PFSK-1 (cell line): Measurements from ENCODE around the gene RGS10.

Source experiments
- FOXP2 ChIP-seq: optimal IDR thresholded peaks from 2 replicates; pipeline ENCODE3; 2011; ENCODE audit warnings: borderline replicate concordance, control low read depth, inconsistent platforms; ENCODE audit not compliant: insufficient read depth; ENCODE audit errors: extremely low read length, extremely low read depth
- POLR2AphosphoS5 ChIP-seq: IDR thresholded peaks from 2 replicates; pipeline ENCODE4 v1.6.1; 2012; ENCODE audit warnings: low read depth, mild to moderate bottlenecking, control low read depth, low read length, moderate library complexity
- SIN3A ChIP-seq: IDR thresholded peaks from 2 replicates; pipeline ENCODE4 v1.6.1; 2012; ENCODE audit warnings: mild to moderate bottlenecking, low read length, moderate library complexity, borderline replicate concordance; ENCODE audit not compliant: insufficient read depth
- TAF1 ChIP-seq: IDR thresholded peaks from 2 replicates; pipeline ENCODE4 v1.6.1; 2012; ENCODE audit warnings: low read length, control low read depth, borderline replicate concordance; ENCODE audit not compliant: insufficient read depth
- TF ChIP-seq, protein P1 (sequence below), 2 experiments: IDR thresholded peaks; 2 replicates each; pipeline versions ENCODE4 v1.6.1 to v1.8.0; 2011 to 2012; ENCODE audit warnings: low read depth in 2 of 2, low read length in 2 of 2, control low read depth in 1 of 2, inconsistent platforms in 1 of 2, mild to moderate bottlenecking in 1 of 2, moderate library complexity in 1 of 2; ENCODE audit not compliant: insufficient read depth in 1 of 2

Gene RGS10

DNA sequence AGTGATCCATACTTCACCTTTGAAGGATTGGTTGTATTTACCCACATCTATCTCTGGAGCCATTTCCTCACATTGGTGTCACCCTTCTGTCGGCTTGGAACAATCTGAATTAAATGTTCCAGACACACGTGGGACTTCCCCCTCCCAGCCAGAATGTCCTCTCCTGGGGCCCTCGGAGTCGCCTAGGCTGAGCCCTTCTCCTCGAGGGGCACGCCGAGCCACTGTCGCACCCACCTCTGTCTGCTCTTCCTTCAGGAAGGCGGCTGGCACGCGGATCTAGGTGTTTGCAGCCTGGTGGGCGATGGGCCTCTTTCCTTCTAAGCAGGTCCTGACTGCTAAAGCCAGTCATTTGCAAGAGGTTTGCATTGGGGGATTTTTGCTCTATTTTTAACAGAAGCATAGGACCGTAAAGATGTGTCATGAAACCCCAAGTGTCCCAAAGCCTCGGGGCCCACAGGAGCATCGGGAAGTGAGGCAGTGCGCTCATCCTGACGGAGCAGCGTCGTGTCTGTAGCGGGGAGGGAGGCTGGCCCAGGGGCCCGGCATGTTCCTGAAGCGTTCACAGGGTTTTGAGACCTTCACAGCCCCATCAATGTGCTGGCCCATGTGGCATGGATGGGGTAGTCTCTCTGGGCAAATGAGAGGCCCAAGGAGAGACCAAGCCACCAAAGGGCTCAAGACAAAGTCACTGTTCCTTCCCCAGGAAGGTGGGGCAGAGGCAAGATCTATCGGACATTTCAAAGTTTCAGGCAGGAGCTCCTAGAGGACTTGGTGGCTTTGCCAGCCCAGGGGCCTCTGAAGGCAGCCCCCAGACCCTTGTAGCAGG lies 86.7 kb downstream of the RGS10 start:
- TF ChIP-seq SIN3A (no peak), FOXP2 (no peak), POLR2AphosphoS5 (no peak), TAF1 (no peak)
- TF ChIP-seq, protein P1, sequence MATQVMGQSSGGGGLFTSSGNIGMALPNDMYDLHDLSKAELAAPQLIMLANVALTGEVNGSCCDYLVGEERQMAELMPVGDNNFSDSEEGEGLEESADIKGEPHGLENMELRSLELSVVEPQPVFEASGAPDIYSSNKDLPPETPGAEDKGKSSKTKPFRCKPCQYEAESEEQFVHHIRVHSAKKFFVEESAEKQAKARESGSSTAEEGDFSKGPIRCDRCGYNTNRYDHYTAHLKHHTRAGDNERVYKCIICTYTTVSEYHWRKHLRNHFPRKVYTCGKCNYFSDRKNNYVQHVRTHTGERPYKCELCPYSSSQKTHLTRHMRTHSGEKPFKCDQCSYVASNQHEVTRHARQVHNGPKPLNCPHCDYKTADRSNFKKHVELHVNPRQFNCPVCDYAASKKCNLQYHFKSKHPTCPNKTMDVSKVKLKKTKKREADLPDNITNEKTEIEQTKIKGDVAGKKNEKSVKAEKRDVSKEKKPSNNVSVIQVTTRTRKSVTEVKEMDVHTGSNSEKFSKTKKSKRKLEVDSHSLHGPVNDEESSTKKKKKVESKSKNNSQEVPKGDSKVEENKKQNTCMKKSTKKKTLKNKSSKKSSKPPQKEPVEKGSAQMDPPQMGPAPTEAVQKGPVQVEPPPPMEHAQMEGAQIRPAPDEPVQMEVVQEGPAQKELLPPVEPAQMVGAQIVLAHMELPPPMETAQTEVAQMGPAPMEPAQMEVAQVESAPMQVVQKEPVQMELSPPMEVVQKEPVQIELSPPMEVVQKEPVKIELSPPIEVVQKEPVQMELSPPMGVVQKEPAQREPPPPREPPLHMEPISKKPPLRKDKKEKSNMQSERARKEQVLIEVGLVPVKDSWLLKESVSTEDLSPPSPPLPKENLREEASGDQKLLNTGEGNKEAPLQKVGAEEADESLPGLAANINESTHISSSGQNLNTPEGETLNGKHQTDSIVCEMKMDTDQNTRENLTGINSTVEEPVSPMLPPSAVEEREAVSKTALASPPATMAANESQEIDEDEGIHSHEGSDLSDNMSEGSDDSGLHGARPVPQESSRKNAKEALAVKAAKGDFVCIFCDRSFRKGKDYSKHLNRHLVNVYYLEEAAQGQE (IDR thresholded peaks at IDR 0.05; ENCODE audit: insufficient read depth in 1 of 2, low read depth in 2 of 2, low read length in 2 of 2): no peak

DNA sequence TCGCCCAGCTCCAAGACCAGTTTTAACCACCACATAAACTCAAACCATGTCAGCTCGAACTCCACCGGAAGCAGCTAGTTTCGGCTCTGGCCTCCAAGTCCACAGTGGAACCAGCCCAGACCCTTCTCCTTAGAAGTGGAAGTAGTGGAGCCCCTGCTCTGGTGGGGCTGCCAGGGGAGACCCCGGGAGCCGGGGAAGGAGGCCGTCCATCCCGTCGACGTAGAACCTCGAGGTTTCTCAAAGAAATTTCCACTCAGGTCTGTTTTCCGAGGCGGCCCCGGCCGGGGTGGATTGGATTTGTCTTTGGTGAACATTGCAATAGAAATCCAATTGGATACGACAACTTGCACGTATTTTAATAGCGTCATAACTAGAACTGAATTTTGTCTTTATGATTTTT lies 87.5 kb downstream of the RGS10 start:
- TF ChIP-seq TAF1 (no peak), SIN3A (no peak), POLR2AphosphoS5 (no peak), FOXP2 (no peak)
- TF ChIP-seq, protein P1 (IDR thresholded peaks at IDR 0.05; ENCODE audit: insufficient read depth in 1 of 2, low read depth in 2 of 2, low read length in 2 of 2): no peak

DNA sequence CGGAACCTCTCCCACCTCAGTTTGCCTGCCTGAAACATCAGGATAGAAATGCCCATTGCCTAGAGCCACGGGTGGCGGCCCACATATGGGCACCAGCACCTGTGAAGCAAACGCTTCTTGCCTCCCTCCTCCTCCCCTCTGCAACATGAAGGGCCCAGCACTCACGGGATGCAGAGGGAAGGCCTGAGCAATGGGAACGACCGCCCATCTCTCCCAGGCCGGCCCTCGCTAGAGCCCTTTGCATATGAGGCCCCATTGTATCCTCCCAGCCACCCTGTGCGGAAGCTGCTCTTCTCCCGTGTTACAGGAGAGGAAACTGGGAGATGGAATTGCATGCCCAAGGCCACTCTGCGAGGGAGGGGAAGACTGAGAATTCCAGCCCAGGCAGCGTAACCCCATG lies 88.2 kb downstream of the RGS10 start:
- TF ChIP-seq SIN3A (no peak), FOXP2 (no peak), TAF1 (no peak), POLR2AphosphoS5 (no peak)
- TF ChIP-seq, protein P1 (IDR thresholded peaks at IDR 0.05; ENCODE audit: insufficient read depth in 1 of 2, low read depth in 2 of 2, low read length in 2 of 2): no peak

DNA sequence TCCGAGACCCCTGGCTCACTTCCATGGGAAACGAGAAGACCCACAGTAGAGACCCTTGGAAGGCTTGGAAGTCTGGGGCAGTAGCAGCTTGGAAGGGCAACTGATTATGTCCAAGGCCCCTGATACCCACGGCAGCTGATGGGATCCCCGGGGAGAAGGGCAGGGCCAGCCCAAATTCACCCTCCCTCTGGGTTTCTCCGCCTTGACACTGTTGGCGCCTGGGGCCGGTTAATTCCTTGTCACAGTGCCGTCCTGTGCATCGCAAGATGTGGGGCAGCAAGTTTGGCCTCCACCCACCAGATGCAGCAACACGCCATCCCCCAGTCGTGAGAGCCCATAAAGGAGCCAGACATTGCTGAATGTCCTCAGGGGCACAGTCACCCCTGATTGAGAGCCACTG lies 89.2 kb downstream of the RGS10 start:
- TF ChIP-seq SIN3A: no peak
- TF ChIP-seq POLR2AphosphoS5: no peak
- TF ChIP-seq FOXP2: no peak
- no peak for TF ChIP-seq TAF1
- TF ChIP-seq, protein P1 (IDR thresholded peaks at IDR 0.05; ENCODE audit: insufficient read depth in 1 of 2, low read depth in 2 of 2, low read length in 2 of 2): no peak
